ENCODE measurements around the gene MGAT4C. TPM values are rescaled to one million over a fixed set of nuclear protein-coding genes. Genes with fewer than 3 reads are reported as not detected.

MGAT4C gene
- total RNA-seq, 1 experiment from 2014 or later: not detected

- CTCF ChIA-PET: no interaction called here
- no peak overlapping the region for H2AFZ ChIP-seq (ENCODE audit: low read length)
Observed at GRCh38 chr12:86139671-86140070, 116.5 kb downstream of the MGAT4C start.

GRCh38 chr12:86138770-86139169 lies 117.4 kb downstream of the MGAT4C start:
- Histone ChIP-seq H3F3A (ENCODE audit: low read length, unreplicated experiment) (no peaks in the 10 kb centered on the region), H3K79me2 (ENCODE audit: low read length) (no peaks in the 10 kb centered on the region), H3K4me2 (ENCODE audit: low read length) (no peak overlapping the region), H3K9me3 (ENCODE audit: low read length) (no peaks in the 10 kb centered on the region), H3K36me3 (ENCODE audit: low read depth, low read length) (no peaks in the 10 kb centered on the region), H2AFZ (ENCODE audit: low read length) (no peak overlapping the region), H3K4me1 (ENCODE audit: insufficient read depth, low read length) (peaks cover 20% of the 10 kb centered on the region), H3K27ac (ENCODE audit: low read length) (peak overlapping the region; percentile 40), H3K4me3 (ENCODE audit: low read length) (no peak overlapping the region), H3K27me3 (ENCODE audit: low read length) (no peaks in the 10 kb centered on the region), H3K9me2 (replicated peaks; ENCODE audit: low read length) (no peaks in the 10 kb centered on the region), H4K20me1 (ENCODE audit: low read length) (no peaks in the 10 kb centered on the region), H3K9ac (ENCODE audit: low read length) (no peak overlapping the region)
- no peak for TF ChIP-seq EZH2 (IDR thresholded peaks at IDR 0.05; ENCODE audit: low read length, unreplicated experiment)
- POLR2A ChIA-PET (ENCODE audit: unreplicated experiment): no interaction called here
- ATAC-seq (no peak), DNase-seq (no peak)
- CTCF ChIA-PET: no interaction called here
- intact Hi-C loops (cut with micrococcal nuclease): loop anchor here (10.0 kb wide), 1 partner anchor 134 kb away; no protein-coding TSS in a partner anchor
- BruUV-seq (replicated peaks): no TSS peak

More at GRCh38 chr12:86139671-86140070, 116.5 kb downstream of the MGAT4C start:
- H3K27me3 ChIP-seq (ENCODE audit: low read length): no peaks in the 10 kb centered on the region
- no peak overlapping the region for H3K4me2 ChIP-seq (ENCODE audit: low read length)
- intact Hi-C loops (cut with micrococcal nuclease): loop anchor here (10.0 kb wide), 1 partner anchor 135 kb away; no protein-coding TSS in a partner anchor
- no peaks in the 10 kb centered on the region for H3F3A ChIP-seq (ENCODE audit: low read length, unreplicated experiment)
- no peak overlapping the region for H3K9ac ChIP-seq (ENCODE audit: low read length)
- H3K79me2 ChIP-seq (ENCODE audit: low read length): no peaks in the 10 kb centered on the region
- H3K9me3 ChIP-seq (ENCODE audit: low read length): no peaks in the 10 kb centered on the region
- H3K4me3 ChIP-seq (ENCODE audit: low read length): no peak overlapping the region
- ATAC-seq: peak; percentile 54
- no peaks in the 10 kb centered on the region for H4K20me1 ChIP-seq (ENCODE audit: low read length)
- peak overlapping the region; percentile 34 for H3K27ac ChIP-seq (ENCODE audit: low read length)
- POLR2A ChIA-PET (ENCODE audit: unreplicated experiment): no interaction called here
- peak; percentile 55 for DNase-seq
- H3K4me1 ChIP-seq (ENCODE audit: insufficient read depth, low read length): peaks cover 16% of the 10 kb centered on the region
- H3K36me3 ChIP-seq (ENCODE audit: low read depth, low read length): no peaks in the 10 kb centered on the region
- no peak for TF ChIP-seq EZH2phosphoT487 (IDR thresholded peaks at IDR 0.05; ENCODE audit: borderline replicate concordance, low read length)
- no TSS peak for BruUV-seq (replicated peaks)
- no peaks in the 10 kb centered on the region for H3K9me2 ChIP-seq (replicated peaks; ENCODE audit: low read length)

- Histone ChIP-seq H2AFZ (ENCODE audit: low read length) (peak overlapping the region; percentile 54), H4K20me1 (ENCODE audit: low read length) (no peaks in the 10 kb centered on the region), H3K79me2 (ENCODE audit: low read length) (no peaks in the 10 kb centered on the region), H3F3A (ENCODE audit: low read length, unreplicated experiment) (no peaks in the 10 kb centered on the region), H3K4me1 (ENCODE audit: insufficient read depth, low read length) (peaks cover 20% of the 10 kb centered on the region), H3K27ac (ENCODE audit: low read length) (peak overlapping the region; percentile 72), H3K4me3 (ENCODE audit: low read length) (no peak overlapping the region; the same call in 1 of the 2 replicates), H3K9ac (ENCODE audit: low read length) (peak overlapping the region; percentile 20; the same call in 1 of the 2 replicates), H3K9me3 (ENCODE audit: low read length) (no peaks in the 10 kb centered on the region), H3K36me3 (ENCODE audit: low read depth, low read length) (no peaks in the 10 kb centered on the region), H3K4me2 (ENCODE audit: low read length) (peak overlapping the region; percentile 63), H3K9me2 (replicated peaks; ENCODE audit: low read length) (no peaks in the 10 kb centered on the region), H3K27me3 (ENCODE audit: low read length) (no peaks in the 10 kb centered on the region)
- ATAC-seq: peak; percentile 84
- CTCF ChIA-PET: no interaction called here
- BruUV-seq (replicated peaks): no TSS peak
- peak; percentile 79 for DNase-seq
- intact Hi-C loops (cut with micrococcal nuclease): loop anchor here (10.0 kb wide), 1 partner anchor 133 kb away; no protein-coding TSS in a partner anchor
- POLR2A ChIA-PET (ENCODE audit: unreplicated experiment): no interaction called here
- TF ChIP-seq EZH2 (IDR thresholded peaks at IDR 0.05; ENCODE audit: low read length, unreplicated experiment) (no peak), CTCF (conservative IDR thresholded peaks at IDR 0.05; ENCODE audit: low read depth, low read length) (no peak), EZH2phosphoT487 (IDR thresholded peaks at IDR 0.05; ENCODE audit: borderline replicate concordance, low read length) (no peak)
Observed at GRCh38 chr12:86137936-86138335, 118.3 kb downstream of the MGAT4C start.

Data from PC-3 (cell line).